Esophagus muscularis mucosa (tissue), 4 donors: ENCODE measurements around the gene GAPDH. TPM values are rescaled to one million over a fixed set of nuclear protein-coding genes. Genes with fewer than 3 reads are reported as not detected.
"Not testable (repeated sequence)": the region's sequence is repeated elsewhere in the genome, so short reads cannot be mapped to it uniquely, and the experiment has no call there.

Experiments
- DNase-seq: peaks from one replicate; pipeline ENCODE4 v3.0.0-alpha.2; 2017; ENCODE audit errors: extremely low spot score
- H3K27ac ChIP-seq, 4 donors: fragments of 200-600 bp; sonication (generic); replicated peaks in 1 of 4; 1 replicate in 3 of 4; 2 replicates in 1 of 4; pipeline ENCODE4 v1.5.1; 2016 to 2019; ENCODE audit warnings: mild to moderate bottlenecking in 1 of 4
- H3K27me3 ChIP-seq, 4 donors: fragments of 200-600 bp; sonication (generic); one replicate each; pipeline versions ENCODE4 v1.5.1 to v1.6.0; 2016 to 2019
- H3K36me3 ChIP-seq, 4 donors: fragments of 200-600 bp; sonication (generic); one replicate each; pipeline ENCODE4 v1.5.1; 2016 to 2019
- H3K4me1 ChIP-seq, 4 donors: fragments of 200-600 bp; sonication (generic); one replicate each; pipeline ENCODE4 v1.5.1; 2016 to 2019
- H3K4me3 ChIP-seq, 4 donors: fragments of 200-600 bp; sonication (generic); 1 replicate in 2 of 4; 2 replicates in 2 of 4; pipeline ENCODE4 v1.5.1; 2016 to 2019; ENCODE audit warnings: mild to moderate bottlenecking in 4 of 4, moderate library complexity in 1 of 4
- H3K9me3 ChIP-seq, 4 donors: fragments of 200-600 bp; sonication (generic); 1 replicate in 3 of 4; 2 replicates in 1 of 4; pipeline ENCODE4 v1.5.1; 2016 to 2019
- EP300 ChIP-seq: sonication (generic); formaldehyde crosslinking; IDR thresholded peaks from one replicate; pipeline ENCODE4 v1.6.1; 2017; ENCODE audit warnings: antibody characterized with exemption
- POLR2A ChIP-seq: fragments of 450-650 bp; IDR thresholded peaks from one replicate; pipeline ENCODE4 v1.6.1; 2017; ENCODE audit warnings: antibody characterized with exemption, moderate library complexity, mild to moderate bottlenecking, low read depth
- POLR2AphosphoS5 ChIP-seq, 2 donors: sonication (generic); formaldehyde crosslinking; IDR thresholded peaks; one replicate each; pipeline ENCODE4 v1.6.1; 2017; ENCODE audit warnings: antibody characterized with exemption in 2 of 2
- WGBS: methylation state at CpG from one replicate; pipeline ENCODE4 v1.1.5; 2018; 5-methylcytosine and 5-hydroxymethylcytosine counted together
- intact Hi-C: fragments of 100-400 bp; cut with DNase I; formaldehyde crosslinking; loops from one replicate; pipeline ENCODE4 v1.15.1; 2023
- total RNA-seq, 4 donors: library from RNA; depleted of rRNA; stranded (reverse); fragments of >200 nt; gene quantifications; one replicate each; pipeline versions ENCODE4 v1.1.0 to v1.2.1, GENCODE V29; 2016
- TF ChIP-seq, protein P1 (sequence below), 3 experiments: fragments of 200-600 bp in 2 of 3; fragments of 450-650 bp in 1 of 3; sonication (generic) in 2 of 3; IDR thresholded peaks; one replicate each; pipeline ENCODE4 v1.5.1; 2017 to 2019; ENCODE audit warnings: antibody characterized with exemption in 3 of 3, mild to moderate bottlenecking in 2 of 3, moderate library complexity in 1 of 3

Gene GAPDH
- total RNA-seq, 4 donors from 2014 or later, result 2,279 to 3,578 (median 2,742) TPM

DNA sequence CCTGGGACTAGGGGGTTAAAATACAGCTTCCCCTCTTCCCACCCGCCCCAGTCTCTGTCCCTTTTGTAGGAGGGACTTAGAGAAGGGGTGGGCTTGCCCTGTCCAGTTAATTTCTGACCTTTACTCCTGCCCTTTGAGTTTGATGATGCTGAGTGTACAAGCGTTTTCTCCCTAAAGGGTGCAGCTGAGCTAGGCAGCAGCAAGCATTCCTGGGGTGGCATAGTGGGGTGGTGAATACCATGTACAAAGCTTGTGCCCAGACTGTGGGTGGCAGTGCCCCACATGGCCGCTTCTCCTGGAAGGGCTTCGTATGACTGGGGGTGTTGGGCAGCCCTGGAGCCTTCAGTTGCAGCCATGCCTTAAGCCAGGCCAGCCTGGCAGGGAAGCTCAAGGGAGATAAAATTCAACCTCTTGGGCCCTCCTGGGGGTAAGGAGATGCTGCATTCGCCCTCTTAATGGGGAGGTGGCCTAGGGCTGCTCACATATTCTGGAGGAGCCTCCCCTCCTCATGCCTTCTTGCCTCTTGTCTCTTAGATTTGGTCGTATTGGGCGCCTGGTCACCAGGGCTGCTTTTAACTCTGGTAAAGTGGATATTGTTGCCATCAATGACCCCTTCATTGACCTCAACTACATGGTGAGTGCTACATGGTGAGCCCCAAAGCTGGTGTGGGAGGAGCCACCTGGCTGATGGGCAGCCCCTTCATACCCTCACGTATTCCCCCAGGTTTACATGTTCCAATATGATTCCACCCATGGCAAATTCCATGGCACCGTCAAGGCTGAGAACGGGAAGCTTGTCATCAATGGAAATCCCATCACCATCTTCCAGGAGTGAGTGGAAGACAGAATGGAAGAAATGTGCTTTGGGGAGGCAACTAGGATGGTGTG, 1.9 kb downstream of the GAPDH start:
- Histone ChIP-seq H3K9me3 (no peaks in the 10 kb centered on the region), H3K4me3 (peak overlapping the region; percentile 76 to 98 (median 80)), H3K36me3 (peaks cover 23 to 48% (median 36%) of the 10 kb centered on the region in 4 donors), H3K27ac (peak overlapping the region; percentile 93 to 99 (median 94)), H3K27me3 (no peaks in the 10 kb centered on the region), H3K4me1 (peaks cover 63 to 82% (median 79%) of the 10 kb centered on the region in 4 donors)
- WGBS, result 34% methylated on average over 9 of the region's 10 CpGs
- intact Hi-C loops, result loop anchor here (5.0 kb wide), 1 partner anchor 114 kb away; no protein-coding TSS in a partner anchor
- TF ChIP-seq POLR2A (no peak), EP300 (no peak), POLR2AphosphoS5 (IDR thresholded peaks at IDR 0.05) (no peak)
- TF ChIP-seq, protein P1, sequence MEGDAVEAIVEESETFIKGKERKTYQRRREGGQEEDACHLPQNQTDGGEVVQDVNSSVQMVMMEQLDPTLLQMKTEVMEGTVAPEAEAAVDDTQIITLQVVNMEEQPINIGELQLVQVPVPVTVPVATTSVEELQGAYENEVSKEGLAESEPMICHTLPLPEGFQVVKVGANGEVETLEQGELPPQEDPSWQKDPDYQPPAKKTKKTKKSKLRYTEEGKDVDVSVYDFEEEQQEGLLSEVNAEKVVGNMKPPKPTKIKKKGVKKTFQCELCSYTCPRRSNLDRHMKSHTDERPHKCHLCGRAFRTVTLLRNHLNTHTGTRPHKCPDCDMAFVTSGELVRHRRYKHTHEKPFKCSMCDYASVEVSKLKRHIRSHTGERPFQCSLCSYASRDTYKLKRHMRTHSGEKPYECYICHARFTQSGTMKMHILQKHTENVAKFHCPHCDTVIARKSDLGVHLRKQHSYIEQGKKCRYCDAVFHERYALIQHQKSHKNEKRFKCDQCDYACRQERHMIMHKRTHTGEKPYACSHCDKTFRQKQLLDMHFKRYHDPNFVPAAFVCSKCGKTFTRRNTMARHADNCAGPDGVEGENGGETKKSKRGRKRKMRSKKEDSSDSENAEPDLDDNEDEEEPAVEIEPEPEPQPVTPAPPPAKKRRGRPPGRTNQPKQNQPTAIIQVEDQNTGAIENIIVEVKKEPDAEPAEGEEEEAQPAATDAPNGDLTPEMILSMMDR (IDR thresholded peaks at IDR 0.05), result no peak
- DNase-seq, result no peak

DNA sequence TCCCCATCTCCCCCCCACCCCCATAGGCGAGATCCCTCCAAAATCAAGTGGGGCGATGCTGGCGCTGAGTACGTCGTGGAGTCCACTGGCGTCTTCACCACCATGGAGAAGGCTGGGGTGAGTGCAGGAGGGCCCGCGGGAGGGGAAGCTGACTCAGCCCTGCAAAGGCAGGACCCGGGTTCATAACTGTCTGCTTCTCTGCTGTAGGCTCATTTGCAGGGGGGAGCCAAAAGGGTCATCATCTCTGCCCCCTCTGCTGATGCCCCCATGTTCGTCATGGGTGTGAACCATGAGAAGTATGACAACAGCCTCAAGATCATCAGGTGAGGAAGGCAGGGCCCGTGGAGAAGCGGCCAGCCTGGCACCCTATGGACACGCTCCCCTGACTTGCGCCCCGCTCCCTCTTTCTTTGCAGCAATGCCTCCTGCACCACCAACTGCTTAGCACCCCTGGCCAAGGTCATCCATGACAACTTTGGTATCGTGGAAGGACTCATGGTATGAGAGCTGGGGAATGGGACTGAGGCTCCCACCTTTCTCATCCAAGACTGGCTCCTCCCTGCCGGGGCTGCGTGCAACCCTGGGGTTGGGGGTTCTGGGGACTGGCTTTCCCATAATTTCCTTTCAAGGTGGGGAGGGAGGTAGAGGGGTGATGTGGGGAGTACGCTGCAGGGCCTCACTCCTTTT, 2.7 kb downstream of the GAPDH start:
- H3K4me1 ChIP-seq, result peaks cover 63 to 85% (median 79%) of the 10 kb centered on the region in 4 donors
- intact Hi-C loops, result loop anchor here (5.0 kb wide), 1 partner anchor 115 kb away; no protein-coding TSS in a partner anchor
- H3K27ac ChIP-seq, result peak overlapping the region; percentile 93 to 99 (median 94)
- no peaks in the 10 kb centered on the region for H3K27me3 ChIP-seq
- TF ChIP-seq POLR2A (no peak), POLR2AphosphoS5 (IDR thresholded peaks at IDR 0.05) (no peak), EP300 (no peak)
- TF ChIP-seq, protein P1 (IDR thresholded peaks at IDR 0.05), result no peak
- H3K9me3 ChIP-seq, result no peaks in the 10 kb centered on the region
- H3K36me3 ChIP-seq, result peaks cover 23 to 44% (median 39%) of the 10 kb centered on the region in 4 donors
- WGBS, result 53% methylated on average over 7 of the region's 19 CpGs
- no peak for DNase-seq
- no peak overlapping the region for H3K4me3 ChIP-seq

DNA sequence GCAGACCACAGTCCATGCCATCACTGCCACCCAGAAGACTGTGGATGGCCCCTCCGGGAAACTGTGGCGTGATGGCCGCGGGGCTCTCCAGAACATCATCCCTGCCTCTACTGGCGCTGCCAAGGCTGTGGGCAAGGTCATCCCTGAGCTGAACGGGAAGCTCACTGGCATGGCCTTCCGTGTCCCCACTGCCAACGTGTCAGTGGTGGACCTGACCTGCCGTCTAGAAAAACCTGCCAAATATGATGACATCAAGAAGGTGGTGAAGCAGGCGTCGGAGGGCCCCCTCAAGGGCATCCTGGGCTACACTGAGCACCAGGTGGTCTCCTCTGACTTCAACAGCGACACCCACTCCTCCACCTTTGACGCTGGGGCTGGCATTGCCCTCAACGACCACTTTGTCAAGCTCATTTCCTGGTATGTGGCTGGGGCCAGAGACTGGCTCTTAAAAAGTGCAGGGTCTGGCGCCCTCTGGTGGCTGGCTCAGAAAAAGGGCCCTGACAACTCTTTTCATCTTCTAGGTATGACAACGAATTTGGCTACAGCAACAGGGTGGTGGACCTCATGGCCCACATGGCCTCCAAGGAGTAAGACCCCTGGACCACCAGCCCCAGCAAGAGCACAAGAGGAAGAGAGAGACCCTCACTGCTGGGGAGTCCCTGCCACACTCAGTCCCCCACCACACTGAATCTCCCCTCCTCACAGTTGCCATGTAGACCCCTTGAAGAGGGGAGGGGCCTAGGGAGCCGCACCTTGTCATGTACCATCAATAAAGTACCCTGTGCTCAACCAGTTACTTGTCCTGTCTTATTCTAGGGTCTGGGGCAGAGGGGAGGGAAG, 3.5 kb downstream of the GAPDH start:
- not testable (repeated sequence) for DNase-seq, H3K4me3 ChIP-seq, H3K27me3 ChIP-seq, H3K9me3 ChIP-seq
- peak overlapping the region; percentile 93 to 99 (median 94) for H3K27ac ChIP-seq
- H3K36me3 ChIP-seq, result peaks cover 23 to 52% (median 45%) of the 10 kb centered on the region in 4 donors
- 35% methylated on average over 14 of the region's 17 CpGs for WGBS
- peaks cover 55 to 77% (median 71%) of the 10 kb centered on the region in 4 donors for H3K4me1 ChIP-seq
- peak; percentile 35 to 45 for TF ChIP-seq POLR2AphosphoS5 (IDR thresholded peaks at IDR 0.05)
- TF ChIP-seq, protein P1 (IDR thresholded peaks at IDR 0.05), result peak; percentile 79 to 89 (median 89)
- intact Hi-C loops, result loop anchor here (5.0 kb wide), 1 partner anchor 115 kb away; no protein-coding TSS in a partner anchor
